Neural cell (in vitro differentiated cells): ENCODE data around the gene PLA2G12A. TPM values are rescaled to one million over a fixed set of nuclear protein-coding genes. Genes with fewer than 3 reads are reported as not detected.

ENCODE experiments used
- H2AFZ ChIP-seq: fragments of 200-600, 300-800 bp; sonication (generic), shearing (Covaris generic); 2 replicates; pipeline ENCODE4 v1.6.0; 2014; ENCODE audit warnings: low read depth, mild to moderate bottlenecking, antibody characterized with exemption, low read length, moderate library complexity
- H3F3A ChIP-seq: fragments of 200-600 bp; shearing (Covaris generic); 2 replicates; pipeline ENCODE4 v1.6.1; 2016; ENCODE audit warnings: mild to moderate bottlenecking, moderate library complexity, mixed read lengths, antibody characterized with exemption, low read length; ENCODE audit not compliant: insufficient read depth, poor library complexity, severe bottlenecking
- H3K27ac ChIP-seq: fragments of 200-600, 300-800 bp; sonication (generic), shearing (Covaris generic); 2 replicates; pipeline ENCODE4 v1.5.1; 2014; ENCODE audit warnings: mild to moderate bottlenecking, low read length, moderate library complexity
- H3K27me3 ChIP-seq: fragments of 300-800, 200-600 bp; sonication (generic), shearing (Covaris generic); 2 replicates; pipeline ENCODE4 v1.6.0; 2014; ENCODE audit warnings: mild to moderate bottlenecking, low read depth, low read length, moderate library complexity; ENCODE audit not compliant: insufficient read depth
- H3K36me3 ChIP-seq: fragments of 300-800, 200-600 bp; sonication (generic), shearing (Covaris generic); 2 replicates; pipeline ENCODE4 v1.5.1; 2014; ENCODE audit warnings: mild to moderate bottlenecking, antibody characterized with exemption, low read length, moderate library complexity; ENCODE audit not compliant: insufficient read depth
- H3K4me2 ChIP-seq: fragments of 300-800, 200-600 bp; sonication (generic), shearing (Covaris generic); 2 replicates; pipeline ENCODE4 v1.6.0; 2014; ENCODE audit warnings: mild to moderate bottlenecking, low read length
- H3K4me3 ChIP-seq: fragments of 300-800, 200-600 bp; sonication (generic), shearing (Covaris generic); 2 replicates; pipeline ENCODE4 v1.5.1; 2014; ENCODE audit warnings: mild to moderate bottlenecking, low read length, moderate library complexity
- H3K79me2 ChIP-seq: fragments of 200-600 bp; shearing (Covaris generic); replicated peaks from 2 replicates; pipeline ENCODE4 v1.6.0; 2014; ENCODE audit warnings: mild to moderate bottlenecking, low read length, moderate library complexity; ENCODE audit not compliant: insufficient read depth
- H3K9ac ChIP-seq: fragments of 300-800, 200-600 bp; sonication (generic), shearing (Covaris generic); 2 replicates; pipeline ENCODE4 v1.6.1; 2016; ENCODE audit warnings: mild to moderate bottlenecking, low read length, mixed read lengths
- H3K9me2 ChIP-seq: fragments of 200-600 bp; shearing (Covaris generic); 2 replicates; pipeline ENCODE4 v1.6.1; 2016; ENCODE audit warnings: mild to moderate bottlenecking, low read length, mixed read lengths; ENCODE audit not compliant: insufficient read depth
- H3K9me3 ChIP-seq: fragments of 200-600, 300-800 bp; sonication (generic), shearing (Covaris generic); 2 replicates; pipeline ENCODE4 v1.6.1; 2016; ENCODE audit warnings: mild to moderate bottlenecking, mixed run types, low read length, moderate library complexity, mixed read lengths
- H4K20me1 ChIP-seq: fragments of 200-600 bp; shearing (Covaris generic); 2 replicates; pipeline ENCODE4 v1.6.1; 2016; ENCODE audit warnings: mild to moderate bottlenecking, mixed run types; ENCODE audit not compliant: insufficient read depth
- CTCF ChIP-seq: fragments of 450-650 bp; IDR thresholded peaks from 2 replicates; pipeline ENCODE4 v1.5.1; 2014; ENCODE audit warnings: antibody characterized with exemption, mild to moderate bottlenecking, moderate library complexity; ENCODE audit not compliant: poor library complexity, severe bottlenecking
- EP300 ChIP-seq: fragments of 450-650 bp; conservative IDR thresholded peaks from 2 replicates; pipeline ENCODE4 v1.6.1; 2014; ENCODE audit warnings: antibody characterized with exemption, mild to moderate bottlenecking, moderate library complexity; ENCODE audit not compliant: poor library complexity, severe bottlenecking
- EZH2 ChIP-seq: fragments of 200-600, 300-800 bp; shearing (Covaris generic), sonication (generic); IDR thresholded peaks from 2 replicates; pipeline ENCODE4 v1.6.1; 2014; ENCODE audit warnings: antibody characterized with exemption, low read length, borderline replicate concordance, mild to moderate bottlenecking; ENCODE audit not compliant: insufficient read depth, poor library complexity, severe bottlenecking
- MXI1 ChIP-seq: fragments of 450-650 bp; conservative IDR thresholded peaks from 2 replicates; pipeline ENCODE4 v1.6.1; 2014; ENCODE audit warnings: antibody characterized with exemption, mild to moderate bottlenecking; ENCODE audit not compliant: poor library complexity, severe bottlenecking
- POLR2AphosphoS5 ChIP-seq: IDR thresholded peaks from 2 replicates; pipeline ENCODE4 v1.6.1; 2012
- RAD21 ChIP-seq: fragments of 450-650 bp; conservative IDR thresholded peaks from 2 replicates; pipeline ENCODE4 v1.6.1; 2014; ENCODE audit warnings: antibody characterized with exemption, mild to moderate bottlenecking, moderate library complexity
- REST ChIP-seq: IDR thresholded peaks from 2 replicates; pipeline ENCODE4 v1.6.1; 2012; ENCODE audit warnings: borderline replicate concordance
- SMC3 ChIP-seq: fragments of 450-650 bp; conservative IDR thresholded peaks from 2 replicates; pipeline ENCODE4 v1.6.1; 2014; ENCODE audit warnings: antibody characterized with exemption, mild to moderate bottlenecking, moderate library complexity; ENCODE audit not compliant: poor library complexity
- TAF1 ChIP-seq: IDR thresholded peaks from 2 replicates; pipeline ENCODE4 v1.6.1; 2012; ENCODE audit warnings: low read depth
- polyA plus RNA-seq: library from polyadenylated mRNA; depleted of rRNA; stranded (reverse); fragments of >200 nt; gene quantifications from 2 replicates; pipeline ENCODE4 v1.2.3, GENCODE V29; 2014

The PLA2G12A gene
- polyA plus RNA-seq, 1 donor from 2014 or later, result 31.2 TPM

- Histone ChIP-seq H2AFZ (no peak overlapping the region), H4K20me1 (no peaks in the 10 kb centered on the region), H3K4me2 (no peak overlapping the region), H3K9me3 (no peaks in the 10 kb centered on the region), H3K27me3 (no peaks in the 10 kb centered on the region), H3K79me2 (no peaks in the 10 kb centered on the region), H3K36me3 (no peaks in the 10 kb centered on the region), H3K9me2 (no peaks in the 10 kb centered on the region), H3F3A (no peaks in the 10 kb centered on the region), H3K27ac (no peak overlapping the region), H3K9ac (no peak overlapping the region), H3K4me3 (no peak overlapping the region)
- TF ChIP-seq REST, result no peak
- TF ChIP-seq EP300, result no peak
- no peak for TF ChIP-seq CTCF
- no peak for TF ChIP-seq SMC3
- TF ChIP-seq EZH2, result no peak
- TF ChIP-seq TAF1, result no peak
- no peak for TF ChIP-seq MXI1
- TF ChIP-seq POLR2AphosphoS5, result no peak
- no peak for TF ChIP-seq RAD21
Observed at GRCh38 chr4:109676886-109677285, 53.0 kb downstream of the PLA2G12A start.

- no peak overlapping the region for H3K27ac ChIP-seq
- no peaks in the 10 kb centered on the region for H4K20me1 ChIP-seq
- H2AFZ ChIP-seq, result no peak overlapping the region
Observed at GRCh38 chr4:109675843-109676242, 54.0 kb downstream of the PLA2G12A start.

More at GRCh38 chr4:109675843-109676242, 54.0 kb downstream of the PLA2G12A start:
- no peak overlapping the region for H3K9ac ChIP-seq
- H3K79me2 ChIP-seq, result no peaks in the 10 kb centered on the region
- no peaks in the 10 kb centered on the region for H3K36me3 ChIP-seq
- no peak overlapping the region for H3K4me3 ChIP-seq
- H3K9me3 ChIP-seq, result no peaks in the 10 kb centered on the region
- no peaks in the 10 kb centered on the region for H3F3A ChIP-seq
- H3K4me2 ChIP-seq, result no peak overlapping the region
- no peaks in the 10 kb centered on the region for H3K9me2 ChIP-seq
- TF ChIP-seq EZH2 (no peak), EP300 (no peak), RAD21 (no peak), MXI1 (no peak), SMC3 (no peak), TAF1 (no peak), CTCF (no peak), POLR2AphosphoS5 (no peak), REST (no peak)
- no peaks in the 10 kb centered on the region for H3K27me3 ChIP-seq
